ENCODE data around the gene CGNL1.

CGNL1 gene

DNA sequence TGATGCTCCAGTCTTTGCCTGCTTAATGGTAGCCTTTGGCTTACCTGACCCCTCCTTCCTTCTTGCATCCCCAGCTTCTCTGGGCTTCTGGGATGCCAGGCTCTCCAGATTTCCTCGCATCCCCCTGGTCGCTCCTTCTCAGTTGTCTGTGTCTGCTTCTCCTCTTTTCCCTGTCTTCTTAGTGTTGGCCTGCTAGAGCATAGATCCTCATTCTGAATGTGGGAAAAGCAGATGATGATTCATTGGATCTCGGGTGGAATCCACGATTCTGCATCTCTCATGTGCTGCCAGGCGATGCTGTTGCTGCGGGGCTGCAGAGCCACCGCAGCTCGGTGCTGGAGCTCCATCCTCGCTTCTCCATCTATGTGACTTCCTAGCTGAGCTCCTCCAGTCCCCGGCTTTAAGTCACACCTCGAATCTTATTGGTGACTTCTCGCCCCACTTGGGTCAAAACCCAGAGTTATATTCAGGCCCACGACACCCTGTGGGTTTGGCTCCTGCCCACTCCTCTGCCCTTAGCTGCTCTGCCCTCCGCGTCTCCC is 47.4 kb downstream of the CGNL1 start:
- TF ChIP-seq, protein P1, sequence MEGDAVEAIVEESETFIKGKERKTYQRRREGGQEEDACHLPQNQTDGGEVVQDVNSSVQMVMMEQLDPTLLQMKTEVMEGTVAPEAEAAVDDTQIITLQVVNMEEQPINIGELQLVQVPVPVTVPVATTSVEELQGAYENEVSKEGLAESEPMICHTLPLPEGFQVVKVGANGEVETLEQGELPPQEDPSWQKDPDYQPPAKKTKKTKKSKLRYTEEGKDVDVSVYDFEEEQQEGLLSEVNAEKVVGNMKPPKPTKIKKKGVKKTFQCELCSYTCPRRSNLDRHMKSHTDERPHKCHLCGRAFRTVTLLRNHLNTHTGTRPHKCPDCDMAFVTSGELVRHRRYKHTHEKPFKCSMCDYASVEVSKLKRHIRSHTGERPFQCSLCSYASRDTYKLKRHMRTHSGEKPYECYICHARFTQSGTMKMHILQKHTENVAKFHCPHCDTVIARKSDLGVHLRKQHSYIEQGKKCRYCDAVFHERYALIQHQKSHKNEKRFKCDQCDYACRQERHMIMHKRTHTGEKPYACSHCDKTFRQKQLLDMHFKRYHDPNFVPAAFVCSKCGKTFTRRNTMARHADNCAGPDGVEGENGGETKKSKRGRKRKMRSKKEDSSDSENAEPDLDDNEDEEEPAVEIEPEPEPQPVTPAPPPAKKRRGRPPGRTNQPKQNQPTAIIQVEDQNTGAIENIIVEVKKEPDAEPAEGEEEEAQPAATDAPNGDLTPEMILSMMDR (IDR thresholded peaks at IDR 0.05; ENCODE audit: low read depth, low read length): no peak
- no peak for DNase-seq
- Histone ChIP-seq H3K36me3 (no peaks in the 10 kb centered on the region), H3K9me3 (no peaks in the 10 kb centered on the region), H3K27me3 (no peaks in the 10 kb centered on the region), H3K4me1 (no peaks in the 10 kb centered on the region), H3K4me3 (ENCODE audit: low read depth, low read length) (no peak overlapping the region)

DNA sequence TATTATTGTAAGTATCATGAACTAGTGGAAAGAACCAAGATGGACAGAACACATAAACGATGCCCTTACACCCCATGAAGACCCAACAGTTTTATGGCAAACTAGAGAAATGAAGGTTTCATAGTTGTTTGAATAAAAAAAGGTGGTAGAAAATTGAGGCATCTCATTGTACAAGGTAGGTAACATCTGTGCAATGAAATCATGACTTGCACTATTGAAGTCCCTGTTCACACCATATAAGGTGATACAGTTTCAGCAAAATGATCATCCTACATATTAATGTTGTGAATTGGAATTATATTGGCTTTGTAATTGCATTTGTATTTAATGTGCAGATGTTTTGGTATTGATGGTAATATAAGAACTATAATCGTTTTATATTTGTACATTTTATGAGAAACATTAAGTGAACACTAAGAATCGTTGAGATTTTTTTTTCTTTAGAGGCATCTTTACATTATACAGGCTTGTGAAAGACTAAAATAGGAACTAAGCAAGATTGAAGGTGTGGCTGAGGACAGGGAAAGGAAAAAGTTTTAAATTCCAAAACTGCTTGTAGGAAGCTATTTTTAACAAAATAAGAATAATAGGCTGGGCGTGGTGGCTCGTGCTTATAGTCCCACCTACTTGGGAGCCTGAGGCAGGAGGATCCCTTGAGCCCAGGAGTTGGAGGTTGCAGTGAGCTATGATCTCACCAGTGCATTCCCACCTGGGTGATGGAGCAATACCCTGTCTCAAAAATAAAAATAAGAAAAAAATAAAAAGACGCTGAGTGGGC is 48.5 kb downstream of the CGNL1 start:
- H3K4me1 ChIP-seq: no peaks in the 10 kb centered on the region
- H3K9me3 ChIP-seq: no peaks in the 10 kb centered on the region
- no peak for DNase-seq
- H3K36me3 ChIP-seq: no peaks in the 10 kb centered on the region
- TF ChIP-seq, protein P1 (IDR thresholded peaks at IDR 0.05; ENCODE audit: low read depth, low read length): no peak
- H3K27me3 ChIP-seq: no peaks in the 10 kb centered on the region
- no peak overlapping the region for H3K4me3 ChIP-seq (ENCODE audit: low read depth, low read length)

DNA sequence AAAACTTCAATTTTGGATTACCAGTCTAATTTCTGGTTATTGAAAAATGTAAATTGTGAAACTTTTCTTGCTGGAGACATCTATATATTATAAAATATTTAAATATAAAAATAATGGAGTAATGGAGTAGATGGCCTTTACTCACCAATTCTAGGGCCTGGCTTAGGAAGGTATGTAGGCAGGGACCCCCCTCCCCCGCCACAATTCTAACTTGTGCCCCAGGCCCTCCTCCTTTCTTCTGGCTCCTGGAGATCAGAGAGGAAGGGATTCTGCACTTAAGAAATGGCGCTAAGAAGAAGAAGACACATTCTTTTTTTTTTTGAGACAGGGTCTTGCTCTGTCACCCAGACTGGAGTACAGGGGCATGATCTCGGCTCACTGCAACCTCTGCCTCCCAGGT is 49.5 kb downstream of the CGNL1 start:
- DNase-seq: no peak
- Histone ChIP-seq H3K9me3 (no peaks in the 10 kb centered on the region), H3K4me3 (ENCODE audit: low read depth, low read length) (no peak overlapping the region), H3K36me3 (no peaks in the 10 kb centered on the region), H3K4me1 (no peaks in the 10 kb centered on the region), H3K27me3 (no peaks in the 10 kb centered on the region)
- TF ChIP-seq, protein P1 (IDR thresholded peaks at IDR 0.05; ENCODE audit: low read depth, low read length): no peak

DNA sequence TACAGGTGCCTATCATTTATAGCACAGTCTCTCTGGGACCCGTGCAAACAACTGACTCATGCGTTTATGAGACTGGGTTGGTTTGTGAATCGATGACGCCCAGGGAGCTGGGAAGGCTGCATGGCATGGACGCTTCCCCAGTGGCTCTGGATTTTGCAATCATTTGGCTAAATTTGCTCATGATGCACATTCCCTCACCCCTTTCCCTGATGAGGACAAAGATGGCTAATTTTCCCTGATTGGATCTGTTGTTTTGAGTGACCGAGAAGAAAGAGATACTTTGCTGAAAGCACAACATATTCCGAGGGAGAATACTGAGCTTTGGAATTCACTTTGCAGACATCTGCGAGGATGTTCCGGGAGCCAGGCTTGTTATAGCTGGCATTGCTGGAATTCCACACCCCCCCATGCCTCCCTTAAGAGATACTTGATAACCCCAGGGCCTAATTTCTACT is 51.1 kb downstream of the CGNL1 start:
- Histone ChIP-seq H3K36me3 (no peaks in the 10 kb centered on the region), H3K27me3 (no peaks in the 10 kb centered on the region), H3K9me3 (no peaks in the 10 kb centered on the region), H3K4me1 (no peaks in the 10 kb centered on the region), H3K4me3 (ENCODE audit: low read depth, low read length) (no peak overlapping the region)
- TF ChIP-seq, protein P1 (IDR thresholded peaks at IDR 0.05; ENCODE audit: low read depth, low read length): no peak
- no peak for DNase-seq

DNA sequence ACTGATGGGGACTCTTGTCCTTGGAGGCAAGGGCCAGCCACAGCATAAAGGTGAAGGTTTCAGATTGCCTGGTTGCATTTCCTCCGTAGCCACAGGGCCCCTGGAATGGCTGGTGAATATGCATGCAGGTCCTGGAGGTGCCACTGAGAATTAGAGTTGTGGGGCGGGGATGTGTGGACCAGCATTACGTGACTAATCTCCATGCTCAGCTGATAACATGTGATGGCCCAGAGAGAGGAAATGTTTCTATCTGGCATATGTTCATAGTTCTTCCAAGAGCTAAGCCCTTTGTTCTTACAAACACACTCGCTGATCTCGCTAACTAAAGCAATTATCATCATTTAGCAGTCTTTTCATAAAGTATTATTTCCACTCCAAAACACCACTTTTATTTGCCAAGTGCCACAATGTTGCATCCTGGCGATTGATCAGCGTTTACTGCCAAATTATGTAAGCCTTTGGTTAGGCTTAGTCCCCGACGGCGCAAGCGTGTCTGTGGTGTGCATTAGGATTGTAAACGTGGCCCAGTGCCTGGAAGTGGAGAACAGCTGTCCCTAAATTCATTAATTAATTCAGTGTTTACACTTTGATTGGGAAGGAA is 55.9 kb downstream of the CGNL1 start:
- H3K4me3 ChIP-seq (ENCODE audit: low read depth, low read length): no peak overlapping the region
- TF ChIP-seq, protein P1 (IDR thresholded peaks at IDR 0.05; ENCODE audit: low read depth, low read length): no peak
- DNase-seq: no peak

DNA sequence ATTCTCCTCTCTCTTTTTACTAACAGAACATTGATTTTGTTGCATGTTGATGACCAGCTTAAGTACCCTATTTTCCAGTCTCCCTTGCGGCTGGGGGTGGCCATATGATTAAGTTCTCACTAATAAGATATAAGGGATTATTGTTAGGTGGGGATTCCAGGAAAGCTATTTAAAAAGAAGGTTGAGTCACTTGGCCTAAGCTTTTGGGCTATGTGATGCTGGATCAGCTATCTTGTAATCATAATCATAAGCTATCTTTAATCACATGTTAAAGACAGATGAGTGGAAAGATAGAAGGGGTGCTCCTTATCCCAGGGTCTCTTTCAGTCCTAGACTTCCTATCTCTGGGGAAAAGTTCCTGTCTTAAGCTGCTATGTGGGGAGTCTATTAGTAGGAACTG is 59.9 kb downstream of the CGNL1 start:
- no peak overlapping the region for H3K4me3 ChIP-seq (ENCODE audit: low read depth, low read length)
- no peak for DNase-seq
- H3K27me3 ChIP-seq: peaks cover 7% of the 10 kb centered on the region
- H3K36me3 ChIP-seq: no peaks in the 10 kb centered on the region
- no peaks in the 10 kb centered on the region for H3K9me3 ChIP-seq
- TF ChIP-seq, protein P1 (IDR thresholded peaks at IDR 0.05; ENCODE audit: low read depth, low read length): no peak
- H3K4me1 ChIP-seq: no peaks in the 10 kb centered on the region

More for the DNA sequence above, 55.9 kb downstream of the CGNL1 start:
- Histone ChIP-seq H3K9me3 (no peaks in the 10 kb centered on the region), H3K27me3 (peaks cover 7% of the 10 kb centered on the region), H3K4me1 (no peaks in the 10 kb centered on the region), H3K36me3 (no peaks in the 10 kb centered on the region)
